Progenitor cell of endocrine pancreas (in vitro differentiated cells): ENCODE measurements around the gene VSNL1. TPM values are rescaled to one million over a fixed set of nuclear protein-coding genes. Genes with fewer than 3 reads are reported as not detected.

Experiments
- DNase-seq: peaks from one replicate; pipeline ENCODE4 v3.0.0; 2021; ENCODE audit warnings: low spot score; ENCODE audit not compliant: unreplicated experiment
- H3K27ac Mint-ChIP-seq: 2 replicates; pipeline ENCODE4 v1.8.0; 2021; ENCODE audit warnings: mild to moderate bottlenecking, moderate library complexity, mixed read lengths
- H3K27me3 Mint-ChIP-seq: 2 replicates; pipeline ENCODE4 v1.8.0; 2021; ENCODE audit warnings: mixed read lengths
- H3K36me3 Mint-ChIP-seq: 2 replicates; pipeline ENCODE4 v1.8.0; 2022; ENCODE audit warnings: mixed read lengths; ENCODE audit not compliant: insufficient read depth
- H3K4me1 Mint-ChIP-seq: 2 replicates; pipeline ENCODE4 v1.8.0; 2021; ENCODE audit warnings: low read depth, mixed read lengths
- H3K4me3 Mint-ChIP-seq: 2 replicates; pipeline ENCODE4 v1.8.0; 2021; ENCODE audit warnings: low read depth, mild to moderate bottlenecking, moderate library complexity, mixed read lengths
- H3K9me3 Mint-ChIP-seq: 2 replicates; pipeline ENCODE4 v1.8.0; 2021; ENCODE audit warnings: low read depth, mixed read lengths
- CTCF ChIP-seq: fragments of 200-600 bp; sonication (generic); IDR thresholded peaks from one replicate; pipeline ENCODE4 v1.5.0; 2021; ENCODE audit warnings: antibody characterized with exemption, mild to moderate bottlenecking; ENCODE audit not compliant: unreplicated experiment
- total RNA-seq: library from RNA; stranded (reverse); gene quantifications from 2 replicates; pipeline ENCODE4 v1.2.1, GENCODE V29; 2021

Gene VSNL1
- total RNA-seq, 1 donor from 2014 or later = 1.1 TPM

- Mint-ChIP-seq H3K4me1 (peaks cover 2% of the 10 kb centered on the region), H3K27me3 (peaks cover 19% of the 10 kb centered on the region), H3K9me3 (no peaks in the 10 kb centered on the region), H3K36me3 (no peaks in the 10 kb centered on the region), H3K27ac (peak overlapping the region; percentile 74), H3K4me3 (peak overlapping the region; percentile 80)
- no peak for TF ChIP-seq CTCF
- no peak for DNase-seq
These were observed 22.9 kb upstream of the VSNL1 start for GRCh38 chr2:17517481-17518211.

- Mint-ChIP-seq H3K27ac (peak within 1 kb of the TSS; percentile 74), H3K4me1 (peaks cover 2% of the 10 kb centered on the region), H3K27me3 (peaks cover 19% of the 10 kb centered on the region), H3K36me3 (no peaks in the 10 kb centered on the region), H3K4me3 (peak within 1 kb of the TSS; percentile 80), H3K9me3 (no peaks in the 10 kb centered on the region)
- TF ChIP-seq CTCF = no peak
- DNase-seq = peak; percentile 67
These were observed 22.0 kb upstream of the VSNL1 start, which contains the start of gene RAD51AP2 for GRCh38 chr2:17518212-17519154. RAD51AP2 (minus strand) TSS chr2:17518440; CDS start chr2:17518415, 25 bp downstream.

- TF ChIP-seq CTCF = no peak
- peaks cover 2% of the 10 kb centered on the region for H3K4me1 Mint-ChIP-seq
- no peak overlapping the region for H3K4me3 Mint-ChIP-seq
- no peaks in the 10 kb centered on the region for H3K36me3 Mint-ChIP-seq
- H3K9me3 Mint-ChIP-seq = no peaks in the 10 kb centered on the region
- peaks cover 19% of the 10 kb centered on the region for H3K27me3 Mint-ChIP-seq
- no peak for DNase-seq
- H3K27ac Mint-ChIP-seq = no peak overlapping the region
These were observed 21.0 kb upstream of the VSNL1 start for GRCh38 chr2:17519486-17519885.

GRCh38 chr2:17520761-17521160, 19.7 kb upstream of the VSNL1 start:
- no peak for TF ChIP-seq CTCF
- no peaks in the 10 kb centered on the region for H3K36me3 Mint-ChIP-seq
- H3K27ac Mint-ChIP-seq = no peak overlapping the region
- DNase-seq = no peak
- H3K4me3 Mint-ChIP-seq = no peak overlapping the region
- peaks cover 16% of the 10 kb centered on the region for H3K27me3 Mint-ChIP-seq
- H3K9me3 Mint-ChIP-seq = no peaks in the 10 kb centered on the region
- peaks cover 2% of the 10 kb centered on the region for H3K4me1 Mint-ChIP-seq

- no peaks in the 10 kb centered on the region for H3K9me3 Mint-ChIP-seq
- no peak for DNase-seq
- no peak overlapping the region for H3K4me3 Mint-ChIP-seq
- H3K4me1 Mint-ChIP-seq = peaks cover 2% of the 10 kb centered on the region
- H3K27ac Mint-ChIP-seq = no peak overlapping the region
- TF ChIP-seq CTCF = no peak
- H3K27me3 Mint-ChIP-seq = peaks cover 14% of the 10 kb centered on the region
- H3K36me3 Mint-ChIP-seq = no peaks in the 10 kb centered on the region
These were observed 18.9 kb upstream of the VSNL1 start for GRCh38 chr2:17521621-17522020.
